SK-N-SH treated with all-trans-retinoic acid at 6 μM for 48 hours (cell line): ENCODE data around the gene NDUFS4.

Experiments used
- ATAC-seq: fragments of 200-7000 bp; cut with Tn5 transposase; 3 replicates; pipeline ENCODE4 v1.9.1; 2020; ENCODE audit warnings: mild to moderate bottlenecking, moderate library complexity
- ARNTL ChIP-seq: fragments of 450-650 bp; formaldehyde crosslinking; IDR thresholded peaks from 2 replicates; pipeline ENCODE4 v1.5.0; 2020; ENCODE audit warnings: low read depth, mild to moderate bottlenecking, moderate library complexity, borderline replicate concordance
- BACH2 ChIP-seq: fragments of 250-450 bp; sonication (Bioruptor Pico); IDR thresholded peaks from 2 replicates; pipeline ENCODE4 v1.9.0; 2021; ENCODE audit warnings: mild to moderate bottlenecking, borderline replicate concordance
- CSDC2 ChIP-seq: fragments of 250-450 bp; sonication (Bioruptor Pico); IDR thresholded peaks from 2 replicates; pipeline ENCODE4 v1.5.0; 2020; ENCODE audit warnings: mild to moderate bottlenecking, moderate library complexity
- GLIS3 ChIP-seq: fragments of 250-450 bp; sonication (Bioruptor Pico); IDR thresholded peaks from 2 replicates; pipeline ENCODE4 v1.5.0; 2020; ENCODE audit warnings: mild to moderate bottlenecking, moderate library complexity
- ISL1 ChIP-seq: fragments of 250-450 bp; sonication (Bioruptor Pico); IDR thresholded peaks from 2 replicates; pipeline ENCODE4 v2.1.2; 2022; ENCODE audit warnings: mild to moderate bottlenecking, moderate library complexity
- OSR1 ChIP-seq: fragments of 250-450 bp; sonication (Bioruptor Pico); IDR thresholded peaks from 2 replicates; pipeline ENCODE4 v1.8.0; 2022; ENCODE audit warnings: moderate library complexity, mild to moderate bottlenecking, inconsistent platforms
- PPARA ChIP-seq: fragments of 250-450 bp; sonication (Bioruptor Pico); IDR thresholded peaks from 2 replicates; pipeline ENCODE4 v1.5.0; 2020; ENCODE audit warnings: mild to moderate bottlenecking, borderline replicate concordance
- RARB ChIP-seq: fragments of 250-450 bp; sonication (Bioruptor Pico); IDR thresholded peaks from 2 replicates; pipeline ENCODE4 v1.8.0; 2021; ENCODE audit warnings: mild to moderate bottlenecking, moderate library complexity
- SNAI2 ChIP-seq: fragments of 250-450 bp; sonication (Bioruptor Pico); IDR thresholded peaks from 2 replicates; pipeline ENCODE4 v1.5.0; 2020; ENCODE audit warnings: mild to moderate bottlenecking, moderate library complexity
- TCF4 ChIP-seq: fragments of 250-450 bp; sonication (Bioruptor Pico); IDR thresholded peaks from 2 replicates; pipeline ENCODE4 v1.8.0; 2021; ENCODE audit warnings: mild to moderate bottlenecking, moderate library complexity, borderline replicate concordance
- TOX ChIP-seq: fragments of 250-450 bp; sonication (Bioruptor Pico); IDR thresholded peaks from 2 replicates; pipeline ENCODE4 v1.8.0; 2021; ENCODE audit warnings: mild to moderate bottlenecking, moderate library complexity, borderline replicate concordance
- ZC3H10 ChIP-seq: fragments of 250-450 bp; sonication (Bioruptor Pico); IDR thresholded peaks from 2 replicates; pipeline ENCODE4 v1.5.1; 2021; ENCODE audit warnings: mild to moderate bottlenecking, moderate library complexity
- ZFP3 ChIP-seq: fragments of 250-450 bp; sonication (Bioruptor Pico); IDR thresholded peaks from 2 replicates; pipeline ENCODE4 v1.5.0; 2020; ENCODE audit warnings: mild to moderate bottlenecking, moderate library complexity
- ZFP30 ChIP-seq: fragments of 450-650 bp; formaldehyde crosslinking; IDR thresholded peaks from 2 replicates; pipeline ENCODE4 v1.5.0; 2022; ENCODE audit warnings: mild to moderate bottlenecking, moderate library complexity
- ZNF565 ChIP-seq: fragments of 450-650 bp; formaldehyde crosslinking; conservative IDR thresholded peaks from 2 replicates; pipeline ENCODE4 v1.5.0; 2020; ENCODE audit warnings: low read depth, mild to moderate bottlenecking, moderate library complexity
- ZNF70 ChIP-seq: fragments of 450-650 bp; formaldehyde crosslinking; IDR thresholded peaks from 2 replicates; pipeline ENCODE4 v1.5.0; 2020; ENCODE audit warnings: mild to moderate bottlenecking, moderate library complexity
- ZNF8 ChIP-seq: fragments of 450-650 bp; formaldehyde crosslinking; IDR thresholded peaks from 2 replicates; pipeline ENCODE4 v1.5.0; 2020; ENCODE audit warnings: mild to moderate bottlenecking, moderate library complexity
- TF ChIP-seq, protein P1 (sequence below): fragments of 250-450 bp; sonication (Bioruptor Pico); IDR thresholded peaks from 2 replicates; pipeline ENCODE4 v1.8.0; 2021; ENCODE audit warnings: low read depth, mild to moderate bottlenecking, moderate library complexity, borderline replicate concordance
- TF ChIP-seq, protein P2 (sequence below): fragments of 250-450 bp; sonication (Bioruptor Pico); IDR thresholded peaks from 2 replicates; pipeline ENCODE4 v1.5.1; 2020; ENCODE audit warnings: low read depth, mild to moderate bottlenecking, moderate library complexity
- TF ChIP-seq, protein P3 (sequence below): fragments of 250-450 bp; sonication (Bioruptor Pico); IDR thresholded peaks from 2 replicates; pipeline ENCODE4 v1.8.0; 2020; ENCODE audit warnings: mild to moderate bottlenecking, moderate library complexity, borderline replicate concordance
- TF ChIP-seq, protein P4 (sequence below): fragments of 250-450 bp; sonication (Bioruptor Pico); IDR thresholded peaks from 2 replicates; pipeline ENCODE4 v1.5.1; 2021; ENCODE audit warnings: mild to moderate bottlenecking, moderate library complexity

The NDUFS4 gene

DNA sequence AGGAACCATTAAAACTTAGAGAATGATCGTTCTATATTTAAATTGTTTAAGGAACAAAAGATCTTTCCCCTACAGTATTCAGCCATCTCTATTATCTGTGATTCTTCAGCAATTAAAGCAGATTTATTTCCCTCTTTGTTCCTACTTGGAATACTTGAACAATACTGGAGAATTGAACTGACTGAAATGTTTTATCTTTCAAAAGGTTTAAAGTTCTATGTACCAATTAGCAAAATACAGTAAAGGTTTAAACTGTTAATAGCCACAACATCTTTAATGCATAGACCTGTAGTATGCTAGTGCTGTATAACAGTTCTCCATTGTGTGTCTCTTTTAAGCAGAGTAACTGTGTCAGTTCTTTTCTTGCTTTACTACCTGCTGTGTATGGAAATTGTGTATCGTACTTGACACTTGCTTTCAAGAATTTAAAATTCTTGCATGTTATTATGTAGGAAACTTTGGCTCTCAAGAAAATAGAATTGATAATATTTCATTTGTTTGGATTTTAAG is 54.0 kb downstream of the NDUFS4 start:
- no peak for ATAC-seq
- TF ChIP-seq ISL1 (CRISPR knock-in tag) (no peak), BACH2 (no peak)
- TF ChIP-seq, protein P1, sequence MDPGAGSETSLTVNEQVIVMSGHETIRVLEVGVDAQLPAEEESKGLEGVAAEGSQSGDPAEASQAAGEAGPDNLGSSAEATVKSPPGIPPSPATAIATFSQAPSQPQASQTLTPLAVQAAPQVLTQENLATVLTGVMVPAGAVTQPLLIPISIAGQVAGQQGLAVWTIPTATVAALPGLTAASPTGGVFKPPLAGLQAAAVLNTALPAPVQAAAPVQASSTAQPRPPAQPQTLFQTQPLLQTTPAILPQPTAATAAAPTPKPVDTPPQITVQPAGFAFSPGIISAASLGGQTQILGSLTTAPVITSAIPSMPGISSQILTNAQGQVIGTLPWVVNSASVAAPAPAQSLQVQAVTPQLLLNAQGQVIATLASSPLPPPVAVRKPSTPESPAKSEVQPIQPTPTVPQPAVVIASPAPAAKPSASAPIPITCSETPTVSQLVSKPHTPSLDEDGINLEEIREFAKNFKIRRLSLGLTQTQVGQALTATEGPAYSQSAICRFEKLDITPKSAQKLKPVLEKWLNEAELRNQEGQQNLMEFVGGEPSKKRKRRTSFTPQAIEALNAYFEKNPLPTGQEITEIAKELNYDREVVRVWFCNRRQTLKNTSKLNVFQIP (CRISPR knock-in tag), result no peak
- TF ChIP-seq, protein P2, sequence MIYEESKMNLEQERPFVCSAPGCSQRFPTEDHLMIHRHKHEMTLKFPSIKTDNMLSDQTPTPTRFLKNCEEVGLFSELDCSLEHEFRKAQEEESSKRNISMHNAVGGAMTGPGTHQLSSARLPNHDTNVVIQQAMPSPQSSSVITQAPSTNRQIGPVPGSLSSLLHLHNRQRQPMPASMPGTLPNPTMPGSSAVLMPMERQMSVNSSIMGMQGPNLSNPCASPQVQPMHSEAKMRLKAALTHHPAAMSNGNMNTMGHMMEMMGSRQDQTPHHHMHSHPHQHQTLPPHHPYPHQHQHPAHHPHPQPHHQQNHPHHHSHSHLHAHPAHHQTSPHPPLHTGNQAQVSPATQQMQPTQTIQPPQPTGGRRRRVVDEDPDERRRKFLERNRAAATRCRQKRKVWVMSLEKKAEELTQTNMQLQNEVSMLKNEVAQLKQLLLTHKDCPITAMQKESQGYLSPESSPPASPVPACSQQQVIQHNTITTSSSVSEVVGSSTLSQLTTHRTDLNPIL, result no peak

DNA sequence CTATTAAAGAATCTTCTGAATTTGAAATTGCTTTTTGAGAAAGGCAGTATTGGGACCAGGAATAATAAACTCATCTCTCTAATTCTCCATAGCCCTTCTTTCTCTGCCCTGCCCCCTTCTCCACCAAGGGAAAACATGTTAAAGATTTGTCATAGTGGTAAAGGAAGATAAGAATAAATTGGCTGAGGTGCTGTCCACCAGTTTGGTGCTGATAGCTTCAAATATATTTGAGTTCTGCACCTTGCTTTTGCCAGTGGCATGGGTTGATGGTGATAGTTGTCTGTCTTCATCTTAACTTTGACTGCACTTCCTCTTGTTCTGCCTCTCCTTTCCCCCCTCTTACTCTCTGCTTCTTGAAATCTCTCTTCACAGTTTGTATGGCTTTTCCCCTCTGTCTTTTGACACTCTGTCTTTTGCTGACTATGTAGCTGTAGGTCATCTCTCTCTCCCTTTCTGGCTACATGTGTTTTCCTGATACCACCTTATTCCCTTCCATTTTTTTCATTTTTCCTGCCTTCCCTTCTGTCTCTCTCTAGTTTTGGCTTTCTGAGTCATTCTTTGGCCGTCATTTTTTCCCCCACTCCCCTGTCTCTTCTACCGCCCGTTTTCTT is 56.6 kb downstream of the NDUFS4 start:
- TF ChIP-seq CSDC2, result no peak
- TF ChIP-seq ZC3H10 (CRISPR knock-in tag), result no peak
- TF ChIP-seq TCF4 (CRISPR knock-in tag), result no peak
- TF ChIP-seq ZFP30 (CRISPR knock-in tag), result no peak
- TF ChIP-seq, protein P1 (CRISPR knock-in tag), result no peak
- TF ChIP-seq OSR1 (CRISPR knock-in tag), result no peak
- no peak for TF ChIP-seq SNAI2 (CRISPR knock-in tag)
- no peak for TF ChIP-seq ZNF70
- TF ChIP-seq PPARA (CRISPR knock-in tag), result no peak
- no peak for TF ChIP-seq ARNTL
- TF ChIP-seq ZFP3, result no peak
- TF ChIP-seq, protein P3, sequence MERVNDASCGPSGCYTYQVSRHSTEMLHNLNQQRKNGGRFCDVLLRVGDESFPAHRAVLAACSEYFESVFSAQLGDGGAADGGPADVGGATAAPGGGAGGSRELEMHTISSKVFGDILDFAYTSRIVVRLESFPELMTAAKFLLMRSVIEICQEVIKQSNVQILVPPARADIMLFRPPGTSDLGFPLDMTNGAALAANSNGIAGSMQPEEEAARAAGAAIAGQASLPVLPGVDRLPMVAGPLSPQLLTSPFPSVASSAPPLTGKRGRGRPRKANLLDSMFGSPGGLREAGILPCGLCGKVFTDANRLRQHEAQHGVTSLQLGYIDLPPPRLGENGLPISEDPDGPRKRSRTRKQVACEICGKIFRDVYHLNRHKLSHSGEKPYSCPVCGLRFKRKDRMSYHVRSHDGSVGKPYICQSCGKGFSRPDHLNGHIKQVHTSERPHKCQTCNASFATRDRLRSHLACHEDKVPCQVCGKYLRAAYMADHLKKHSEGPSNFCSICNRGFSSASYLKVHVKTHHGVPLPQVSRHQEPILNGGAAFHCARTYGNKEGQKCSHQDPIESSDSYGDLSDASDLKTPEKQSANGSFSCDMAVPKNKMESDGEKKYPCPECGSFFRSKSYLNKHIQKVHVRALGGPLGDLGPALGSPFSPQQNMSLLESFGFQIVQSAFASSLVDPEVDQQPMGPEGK (CRISPR knock-in tag), result no peak
- no peak for TF ChIP-seq RARB
- TF ChIP-seq GLIS3 (CRISPR knock-in tag), result no peak
- TF ChIP-seq TOX, result no peak
- no peak for TF ChIP-seq ISL1 (CRISPR knock-in tag)
- TF ChIP-seq ZNF8, result no peak
- no peak for TF ChIP-seq ZNF565 (CRISPR knock-in tag)
- ATAC-seq, result no peak

DNA sequence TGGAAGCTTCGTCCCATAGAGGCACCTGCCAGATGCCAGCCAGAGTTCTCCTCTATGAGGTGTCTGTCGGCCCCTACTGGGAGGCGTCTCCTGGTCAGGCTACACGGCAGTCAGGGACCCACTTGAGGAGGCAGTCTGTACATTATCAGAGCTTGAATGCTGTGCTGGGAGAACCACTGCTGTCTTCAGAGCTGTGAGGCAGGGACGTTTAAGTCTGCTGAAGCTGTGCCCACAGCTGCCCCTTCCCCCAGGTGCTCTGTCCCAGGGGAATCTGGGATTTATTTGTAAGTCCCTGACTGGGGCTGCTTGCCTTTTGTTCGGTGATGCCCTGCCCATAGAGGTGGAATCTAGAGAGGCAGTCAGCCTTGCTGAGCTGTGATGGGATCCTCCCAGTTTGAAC is 70.8 kb downstream of the NDUFS4 start:
- TF ChIP-seq ZC3H10 (CRISPR knock-in tag) (no peak), ZNF8 (no peak), ZNF565 (CRISPR knock-in tag) (no peak), ZNF70 (no peak), BACH2 (no peak), GLIS3 (CRISPR knock-in tag) (no peak), TCF4 (CRISPR knock-in tag) (no peak), OSR1 (CRISPR knock-in tag) (no peak)
- TF ChIP-seq, protein P3 (CRISPR knock-in tag), result no peak
- TF ChIP-seq, protein P4, sequence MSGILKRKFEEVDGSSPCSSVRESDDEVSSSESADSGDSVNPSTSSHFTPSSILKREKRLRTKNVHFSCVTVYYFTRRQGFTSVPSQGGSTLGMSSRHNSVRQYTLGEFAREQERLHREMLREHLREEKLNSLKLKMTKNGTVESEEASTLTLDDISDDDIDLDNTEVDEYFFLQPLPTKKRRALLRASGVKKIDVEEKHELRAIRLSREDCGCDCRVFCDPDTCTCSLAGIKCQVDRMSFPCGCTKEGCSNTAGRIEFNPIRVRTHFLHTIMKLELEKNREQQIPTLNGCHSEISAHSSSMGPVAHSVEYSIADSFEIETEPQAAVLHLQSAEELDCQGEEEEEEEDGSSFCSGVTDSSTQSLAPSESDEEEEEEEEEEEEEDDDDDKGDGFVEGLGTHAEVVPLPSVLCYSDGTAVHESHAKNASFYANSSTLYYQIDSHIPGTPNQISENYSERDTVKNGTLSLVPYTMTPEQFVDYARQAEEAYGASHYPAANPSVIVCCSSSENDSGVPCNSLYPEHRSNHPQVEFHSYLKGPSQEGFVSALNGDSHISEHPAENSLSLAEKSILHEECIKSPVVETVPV (CRISPR knock-in tag), result no peak
- TF ChIP-seq, protein P1 (CRISPR knock-in tag), result no peak
- TF ChIP-seq, all 23 proteins: peak for 0
- ATAC-seq, result no peak
